Measurements from ENCODE around the gene CMTM1. TPM values are rescaled to one million over a fixed set of nuclear protein-coding genes. Genes with fewer than 3 reads are reported as not detected.

The CMTM1 gene
- total RNA-seq, 1 experiment from 2014 or later: 7.1 TPM

DNA sequence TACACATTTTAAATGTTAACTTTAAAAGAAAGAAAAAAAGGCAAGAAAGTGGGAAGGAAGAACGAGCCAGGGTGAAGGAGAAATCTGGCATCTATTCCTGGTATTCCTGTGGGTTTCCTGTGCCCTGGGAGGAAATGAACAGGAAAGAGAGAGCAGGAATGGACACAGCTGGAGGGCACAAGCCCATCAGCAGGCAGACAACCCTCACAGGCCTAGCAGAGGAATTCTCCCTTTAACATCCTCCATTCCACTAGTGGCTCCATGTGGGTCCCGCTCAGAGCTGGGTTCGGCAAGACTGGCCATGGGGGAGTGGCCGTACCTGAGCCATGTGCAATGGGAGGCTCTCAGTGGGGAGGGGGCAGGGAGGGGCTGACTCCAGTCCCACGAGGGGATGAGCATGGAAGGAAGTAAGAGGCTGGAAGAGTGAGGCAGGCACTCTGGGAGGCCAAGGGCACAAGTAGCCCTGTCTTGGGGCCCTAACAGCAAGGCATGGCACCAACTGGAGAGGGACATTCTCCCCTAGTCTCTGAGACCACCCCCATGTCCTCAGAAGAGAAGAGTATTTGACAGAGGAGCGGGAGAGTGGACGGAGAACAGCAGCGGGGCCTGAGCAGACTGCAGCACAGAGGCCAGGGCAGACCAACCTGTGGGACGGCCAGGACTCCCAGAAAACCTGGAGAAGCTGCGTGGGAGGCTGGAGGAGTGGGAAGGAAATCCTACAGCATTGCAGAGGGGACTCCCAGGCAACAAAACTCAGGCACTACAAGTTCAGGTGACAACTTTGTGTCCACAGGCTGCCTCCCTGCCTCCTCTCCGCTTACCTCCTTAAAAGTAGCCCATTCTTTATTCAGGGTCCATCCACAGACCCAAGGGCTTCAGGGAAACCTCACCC, 46.5 kb upstream of the CMTM1 start:
- DNase-seq (ENCODE audit: low read depth, low spot score) (no peak), ATAC-seq (no peak)
- Histone ChIP-seq H3K36me3 (ENCODE audit: control insufficient read depth, insufficient read depth, low read length) (no peaks in the 10 kb centered on the region), H3K9me3 (ENCODE audit: control insufficient read depth, insufficient read depth, low read depth, low read length) (no peaks in the 10 kb centered on the region), H3K27me3 (ENCODE audit: control insufficient read depth, insufficient read depth, low read length) (no peaks in the 10 kb centered on the region), H3K4me1 (ENCODE audit: control insufficient read depth, insufficient read depth, low read length) (peaks cover 30% of the 10 kb centered on the region), H3K4me3 (ENCODE audit: low read depth in 2 of 2, low read length in 2 of 2) (no peak overlapping the region), H3K27ac (ENCODE audit: low read length) (peak overlapping the region; percentile 14; the same call in 1 of the 2 replicates)
- intact Hi-C loops (cut with micrococcal nuclease; ENCODE audit: unreplicated experiment) (no loop called here), in situ Hi-C loops (cut with HindIII; ENCODE audit: low pct_unique_long_range_greater_than_20kb, low sequenced_read_pairs) (no loop called here)
- TF ChIP-seq, protein P1, sequence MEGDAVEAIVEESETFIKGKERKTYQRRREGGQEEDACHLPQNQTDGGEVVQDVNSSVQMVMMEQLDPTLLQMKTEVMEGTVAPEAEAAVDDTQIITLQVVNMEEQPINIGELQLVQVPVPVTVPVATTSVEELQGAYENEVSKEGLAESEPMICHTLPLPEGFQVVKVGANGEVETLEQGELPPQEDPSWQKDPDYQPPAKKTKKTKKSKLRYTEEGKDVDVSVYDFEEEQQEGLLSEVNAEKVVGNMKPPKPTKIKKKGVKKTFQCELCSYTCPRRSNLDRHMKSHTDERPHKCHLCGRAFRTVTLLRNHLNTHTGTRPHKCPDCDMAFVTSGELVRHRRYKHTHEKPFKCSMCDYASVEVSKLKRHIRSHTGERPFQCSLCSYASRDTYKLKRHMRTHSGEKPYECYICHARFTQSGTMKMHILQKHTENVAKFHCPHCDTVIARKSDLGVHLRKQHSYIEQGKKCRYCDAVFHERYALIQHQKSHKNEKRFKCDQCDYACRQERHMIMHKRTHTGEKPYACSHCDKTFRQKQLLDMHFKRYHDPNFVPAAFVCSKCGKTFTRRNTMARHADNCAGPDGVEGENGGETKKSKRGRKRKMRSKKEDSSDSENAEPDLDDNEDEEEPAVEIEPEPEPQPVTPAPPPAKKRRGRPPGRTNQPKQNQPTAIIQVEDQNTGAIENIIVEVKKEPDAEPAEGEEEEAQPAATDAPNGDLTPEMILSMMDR (IDR thresholded peaks at IDR 0.05): no peak
- BruUV-seq (replicated peaks): no TSS peak
- ChIA-PET CTCF (no interaction called here), POLR2A (no interaction called here)

DNA sequence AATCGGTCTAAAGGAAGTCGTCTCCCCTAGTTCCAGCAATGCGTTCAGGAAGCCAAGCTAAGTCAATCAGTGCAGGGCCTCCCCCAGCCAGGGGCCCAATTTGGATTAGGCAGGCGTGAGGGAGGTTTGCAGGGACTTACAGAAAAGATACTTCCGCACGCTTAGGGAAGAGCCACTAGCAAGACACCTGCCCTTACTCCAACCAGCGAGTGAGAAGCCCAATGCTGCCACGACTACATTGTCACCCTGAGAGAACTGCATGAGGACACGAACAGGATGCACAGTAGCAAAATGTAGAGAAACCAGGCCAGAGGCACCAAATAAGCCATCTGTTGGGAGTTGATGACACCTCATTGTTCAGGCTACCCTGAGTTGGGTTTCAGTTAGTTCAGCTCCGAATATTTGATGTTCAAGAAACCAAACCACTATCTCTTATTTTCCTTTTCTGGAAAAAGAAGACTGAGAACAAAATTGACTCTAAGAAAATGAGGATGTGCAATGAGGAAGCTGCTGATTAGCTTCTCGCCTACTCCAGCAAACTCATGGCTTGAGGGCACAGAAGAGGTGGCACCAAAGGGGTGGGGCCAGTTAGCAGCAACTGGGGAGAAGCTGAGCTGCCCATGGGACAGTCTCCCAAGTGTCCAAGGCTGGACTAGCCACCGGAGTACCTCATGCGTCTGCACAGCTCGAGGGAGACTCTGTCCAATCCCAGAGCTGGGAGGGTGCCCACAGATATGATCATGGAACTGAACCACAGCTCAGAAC, 45.7 kb upstream of the CMTM1 start:
- Histone ChIP-seq H3K36me3 (ENCODE audit: control insufficient read depth, insufficient read depth, low read length) (no peaks in the 10 kb centered on the region), H3K4me1 (ENCODE audit: control insufficient read depth, insufficient read depth, low read length) (peaks cover 30% of the 10 kb centered on the region), H3K4me3 (ENCODE audit: low read depth in 2 of 2, low read length in 2 of 2) (no peak overlapping the region), H3K27ac (ENCODE audit: low read length) (no peak overlapping the region), H3K9me3 (ENCODE audit: control insufficient read depth, insufficient read depth, low read depth, low read length) (no peaks in the 10 kb centered on the region), H3K27me3 (ENCODE audit: control insufficient read depth, insufficient read depth, low read length) (no peaks in the 10 kb centered on the region)
- no peak for DNase-seq (ENCODE audit: low read depth, low spot score)
- ChIA-PET CTCF (no interaction called here), POLR2A (no interaction called here)
- intact Hi-C loops (cut with micrococcal nuclease; ENCODE audit: unreplicated experiment): no loop called here
- in situ Hi-C loops (cut with HindIII; ENCODE audit: low pct_unique_long_range_greater_than_20kb, low sequenced_read_pairs): no loop called here
- ATAC-seq: no peak
- TF ChIP-seq, protein P2, sequence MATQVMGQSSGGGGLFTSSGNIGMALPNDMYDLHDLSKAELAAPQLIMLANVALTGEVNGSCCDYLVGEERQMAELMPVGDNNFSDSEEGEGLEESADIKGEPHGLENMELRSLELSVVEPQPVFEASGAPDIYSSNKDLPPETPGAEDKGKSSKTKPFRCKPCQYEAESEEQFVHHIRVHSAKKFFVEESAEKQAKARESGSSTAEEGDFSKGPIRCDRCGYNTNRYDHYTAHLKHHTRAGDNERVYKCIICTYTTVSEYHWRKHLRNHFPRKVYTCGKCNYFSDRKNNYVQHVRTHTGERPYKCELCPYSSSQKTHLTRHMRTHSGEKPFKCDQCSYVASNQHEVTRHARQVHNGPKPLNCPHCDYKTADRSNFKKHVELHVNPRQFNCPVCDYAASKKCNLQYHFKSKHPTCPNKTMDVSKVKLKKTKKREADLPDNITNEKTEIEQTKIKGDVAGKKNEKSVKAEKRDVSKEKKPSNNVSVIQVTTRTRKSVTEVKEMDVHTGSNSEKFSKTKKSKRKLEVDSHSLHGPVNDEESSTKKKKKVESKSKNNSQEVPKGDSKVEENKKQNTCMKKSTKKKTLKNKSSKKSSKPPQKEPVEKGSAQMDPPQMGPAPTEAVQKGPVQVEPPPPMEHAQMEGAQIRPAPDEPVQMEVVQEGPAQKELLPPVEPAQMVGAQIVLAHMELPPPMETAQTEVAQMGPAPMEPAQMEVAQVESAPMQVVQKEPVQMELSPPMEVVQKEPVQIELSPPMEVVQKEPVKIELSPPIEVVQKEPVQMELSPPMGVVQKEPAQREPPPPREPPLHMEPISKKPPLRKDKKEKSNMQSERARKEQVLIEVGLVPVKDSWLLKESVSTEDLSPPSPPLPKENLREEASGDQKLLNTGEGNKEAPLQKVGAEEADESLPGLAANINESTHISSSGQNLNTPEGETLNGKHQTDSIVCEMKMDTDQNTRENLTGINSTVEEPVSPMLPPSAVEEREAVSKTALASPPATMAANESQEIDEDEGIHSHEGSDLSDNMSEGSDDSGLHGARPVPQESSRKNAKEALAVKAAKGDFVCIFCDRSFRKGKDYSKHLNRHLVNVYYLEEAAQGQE (IDR thresholded peaks at IDR 0.05; ENCODE audit: insufficient read depth in 1 of 2, low read depth in 2 of 2, low read length in 1 of 2): no peak
- TF ChIP-seq TCF7L2 (IDR thresholded peaks at IDR 0.05; ENCODE audit: low read depth, low read length) (no peak), SIN3A (IDR thresholded peaks at IDR 0.05; ENCODE audit: borderline replicate concordance, insufficient read depth, low read depth, low read length) (no peak), POLR2AphosphoS5 (IDR thresholded peaks at IDR 0.05; ENCODE audit: low read depth, low read length) (no peak)
- TF ChIP-seq, protein P1 (IDR thresholded peaks at IDR 0.05): no peak
- BruUV-seq (replicated peaks): no TSS peak

All from Panc1 (cell line).